Esophagus squamous epithelium (tissue), 5 donors: Measurements from ENCODE around the gene KCNQ1. TPM values are rescaled to one million over a fixed set of nuclear protein-coding genes. Genes with fewer than 3 reads are reported as not detected.

Experiments used
- DNase-seq: peaks from one replicate; lab custom pipeline; 2025; lab: John Stamatoyannopoulos, UW
- H3K27ac ChIP-seq, 4 donors: fragments of 200-600 bp; sonication (generic); one replicate each; pipeline ENCODE4 v1.5.1; 2016 to 2019; ENCODE audit warnings: mild to moderate bottlenecking in 1 of 4
- H3K27me3 ChIP-seq, 4 donors: fragments of 200-600 bp; sonication (generic); 1 replicate in 3 of 4; 2 replicates in 1 of 4; pipeline versions ENCODE4 v1.5.1 to v1.6.0; 2017 to 2021; ENCODE audit warnings: antibody characterized with exemption in 1 of 4
- H3K36me3 ChIP-seq, 3 donors: fragments of 200-600 bp; sonication (generic); one replicate each; pipeline ENCODE4 v1.5.1; 2016 to 2019
- H3K4me1 ChIP-seq, 3 donors: fragments of 200-600 bp; sonication (generic); one replicate each; pipeline ENCODE4 v1.5.1; 2017 to 2019
- H3K4me3 ChIP-seq, 4 donors: fragments of 200-600 bp; sonication (generic); 1 replicate in 3 of 4; 2 replicates in 1 of 4; pipeline ENCODE4 v1.5.1; 2016 to 2019; ENCODE audit warnings: mild to moderate bottlenecking in 2 of 4, moderate library complexity in 1 of 4
- H3K9me3 ChIP-seq, 3 donors: fragments of 200-600 bp; sonication (generic); one replicate each; pipeline ENCODE4 v1.5.1; 2016 to 2019
- POLR2A ChIP-seq, 4 donors: fragments of 450-650 bp; IDR thresholded peaks; one replicate each; pipeline ENCODE4 v1.6.1; 2017; ENCODE audit warnings: antibody characterized with exemption in 4 of 4, mild to moderate bottlenecking in 4 of 4, moderate library complexity in 3 of 4
- WGBS, 2 donors: methylation state at CpG; one replicate each; pipeline ENCODE4 v1.1.5; 2018; 5-methylcytosine and 5-hydroxymethylcytosine counted together
- intact Hi-C: fragments of 100-400 bp; cut with DNase I; formaldehyde crosslinking; loops from one replicate; pipeline ENCODE4 v1.15.0; 2022
- total RNA-seq, 4 donors: library from RNA; depleted of rRNA; stranded (reverse); fragments of >200 nt; gene quantifications; one replicate each; pipeline ENCODE4 v1.1.0, GENCODE V29; 2016
- TF ChIP-seq, protein P1 (sequence below), 6 experiments: fragments of 450-650 bp in 4 of 6; fragments of 200-600 bp in 2 of 6; sonication (generic) in 2 of 6; IDR thresholded peaks; one replicate each; pipeline ENCODE4 v1.5.1; 2016 to 2019; ENCODE audit warnings: antibody characterized with exemption in 6 of 6, mild to moderate bottlenecking in 4 of 6, moderate library complexity in 4 of 6
- donor health status: DM: yes; HTN: yes; CAD: no.

The KCNQ1 gene
- total RNA-seq, 4 donors from 2014 or later = 0.61 to 3.1 (median 0.72) TPM

DNA sequence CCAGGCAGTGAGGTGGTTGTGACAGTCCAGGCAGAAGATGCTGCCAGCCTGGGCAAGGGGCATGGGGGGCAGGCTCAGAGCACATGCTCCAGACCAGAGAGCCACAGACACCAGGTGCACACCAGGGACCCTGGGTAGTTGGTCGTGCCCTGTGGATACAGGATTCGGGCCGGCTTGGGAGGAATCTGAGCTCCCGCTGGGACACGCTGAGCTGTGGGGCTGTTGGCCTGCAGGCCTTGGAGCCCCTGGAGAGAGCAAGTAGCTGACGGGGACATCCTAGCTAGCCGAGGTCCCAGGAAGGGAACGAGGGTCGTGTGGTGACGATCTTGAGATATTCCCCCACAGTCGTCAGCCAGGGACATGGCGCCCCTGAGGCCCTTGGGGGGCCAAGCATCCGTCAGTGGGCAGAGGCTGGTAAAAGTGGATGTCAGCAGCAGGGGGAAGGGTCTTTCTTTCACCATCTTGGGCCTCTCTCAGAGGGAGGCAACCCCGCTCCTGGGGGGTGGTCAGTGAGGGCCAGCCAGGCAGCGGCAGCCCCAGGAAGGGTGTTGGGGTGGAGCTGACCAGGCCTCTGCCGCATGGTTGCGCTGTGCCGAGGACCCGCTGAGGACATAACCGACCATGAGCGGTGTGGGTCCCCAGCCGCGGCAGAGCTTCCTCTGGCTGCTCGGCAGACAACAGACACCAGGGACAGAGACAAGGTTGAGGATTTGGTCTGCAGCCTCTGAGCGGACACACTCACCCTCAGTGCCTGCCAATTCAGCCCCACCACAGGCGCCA, 396.8 kb downstream of the KCNQ1 start:
- intact Hi-C loops = no loop called here
- Histone ChIP-seq H3K9me3 (no peaks in the 10 kb centered on the region), H3K27ac (no peak overlapping the region), H3K4me3 (no peak overlapping the region), H3K27me3 (peaks cover 0 to 12% (median 0%) of the 10 kb centered on the region in 4 donors), H3K36me3 (no peaks in the 10 kb centered on the region), H3K4me1 (peaks cover 0 to 10% (median 3%) of the 10 kb centered on the region in 3 donors)
- no peak for DNase-seq
- TF ChIP-seq, protein P1, sequence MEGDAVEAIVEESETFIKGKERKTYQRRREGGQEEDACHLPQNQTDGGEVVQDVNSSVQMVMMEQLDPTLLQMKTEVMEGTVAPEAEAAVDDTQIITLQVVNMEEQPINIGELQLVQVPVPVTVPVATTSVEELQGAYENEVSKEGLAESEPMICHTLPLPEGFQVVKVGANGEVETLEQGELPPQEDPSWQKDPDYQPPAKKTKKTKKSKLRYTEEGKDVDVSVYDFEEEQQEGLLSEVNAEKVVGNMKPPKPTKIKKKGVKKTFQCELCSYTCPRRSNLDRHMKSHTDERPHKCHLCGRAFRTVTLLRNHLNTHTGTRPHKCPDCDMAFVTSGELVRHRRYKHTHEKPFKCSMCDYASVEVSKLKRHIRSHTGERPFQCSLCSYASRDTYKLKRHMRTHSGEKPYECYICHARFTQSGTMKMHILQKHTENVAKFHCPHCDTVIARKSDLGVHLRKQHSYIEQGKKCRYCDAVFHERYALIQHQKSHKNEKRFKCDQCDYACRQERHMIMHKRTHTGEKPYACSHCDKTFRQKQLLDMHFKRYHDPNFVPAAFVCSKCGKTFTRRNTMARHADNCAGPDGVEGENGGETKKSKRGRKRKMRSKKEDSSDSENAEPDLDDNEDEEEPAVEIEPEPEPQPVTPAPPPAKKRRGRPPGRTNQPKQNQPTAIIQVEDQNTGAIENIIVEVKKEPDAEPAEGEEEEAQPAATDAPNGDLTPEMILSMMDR (IDR thresholded peaks at IDR 0.05) = no peak
- no peak for TF ChIP-seq POLR2A (IDR thresholded peaks at IDR 0.05)
- whole genome bisulfite sequencing, 2 donors = 69 to 90% methylated on average over 3 to 7 of the region's 26 CpGs

DNA sequence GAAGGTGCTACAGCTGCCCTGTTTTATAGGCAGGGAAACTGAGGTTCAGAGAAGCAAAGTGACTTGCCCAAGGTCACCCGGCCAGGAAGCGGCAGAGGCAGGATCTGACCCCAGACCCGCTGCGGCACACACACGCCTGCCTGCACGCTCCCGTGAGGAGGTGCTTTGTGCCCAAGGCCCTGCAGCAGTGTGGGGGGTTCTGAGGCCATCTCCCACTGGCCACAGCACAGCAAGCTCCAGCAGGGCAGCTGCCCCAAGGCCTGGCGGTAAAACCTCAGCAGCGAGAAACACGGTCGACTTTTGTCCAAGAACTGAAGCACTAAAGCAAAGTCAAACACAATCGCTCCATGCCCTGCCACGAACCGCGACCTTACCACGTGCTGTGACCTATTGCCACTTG, 398.1 kb downstream of the KCNQ1 start:
- WGBS, 2 donors = 88 to 91% methylated on average over 7 to 11 of the region's 16 CpGs

DNA sequence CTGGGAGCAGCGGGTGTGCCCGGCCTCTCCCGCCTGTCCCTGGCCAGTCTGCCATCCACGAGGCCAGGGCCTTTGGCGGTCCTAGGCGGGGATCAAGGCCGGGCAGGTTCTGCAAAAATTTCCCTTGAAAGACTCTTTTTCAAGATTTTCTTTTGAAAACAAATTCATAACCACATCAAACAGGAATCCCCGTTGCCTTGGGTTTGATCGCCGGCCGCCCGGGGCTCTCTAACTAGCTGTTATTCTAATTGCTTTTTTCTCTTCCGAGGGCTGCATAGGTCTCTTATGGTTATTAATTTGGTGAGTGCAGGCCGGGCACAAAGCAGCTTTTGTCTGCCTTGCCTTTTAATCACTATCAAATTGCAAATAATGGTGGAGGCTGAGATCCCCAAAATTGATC, 398.7 kb downstream of the KCNQ1 start:
- WGBS, 2 donors = 69 to 75% methylated on average over 7 to 14 of the region's 14 CpGs
- DNase-seq = no peak
- no peaks in the 10 kb centered on the region for H3K27me3 ChIP-seq
- no peaks in the 10 kb centered on the region for H3K4me1 ChIP-seq
- no peak for TF ChIP-seq POLR2A (IDR thresholded peaks at IDR 0.05)
- TF ChIP-seq, protein P1 (IDR thresholded peaks at IDR 0.05) = no peak
- H3K36me3 ChIP-seq = no peaks in the 10 kb centered on the region
- H3K4me3 ChIP-seq = no peak overlapping the region
- intact Hi-C loops = no loop called here
- H3K9me3 ChIP-seq = no peaks in the 10 kb centered on the region
- no peak overlapping the region for H3K27ac ChIP-seq

More for the DNA sequence above, 398.1 kb downstream of the KCNQ1 start:
- no peak overlapping the region for H3K4me3 ChIP-seq
- no peaks in the 10 kb centered on the region for H3K9me3 ChIP-seq
- H3K4me1 ChIP-seq = no peaks in the 10 kb centered on the region
- TF ChIP-seq POLR2A (IDR thresholded peaks at IDR 0.05) = no peak
- TF ChIP-seq, protein P1 (IDR thresholded peaks at IDR 0.05) = no peak
- DNase-seq = no peak
- intact Hi-C loops = no loop called here
- no peak overlapping the region for H3K27ac ChIP-seq
- H3K27me3 ChIP-seq = peaks cover 0 to 2% (median 0%) of the 10 kb centered on the region in 4 donors
- H3K36me3 ChIP-seq = no peaks in the 10 kb centered on the region

DNA sequence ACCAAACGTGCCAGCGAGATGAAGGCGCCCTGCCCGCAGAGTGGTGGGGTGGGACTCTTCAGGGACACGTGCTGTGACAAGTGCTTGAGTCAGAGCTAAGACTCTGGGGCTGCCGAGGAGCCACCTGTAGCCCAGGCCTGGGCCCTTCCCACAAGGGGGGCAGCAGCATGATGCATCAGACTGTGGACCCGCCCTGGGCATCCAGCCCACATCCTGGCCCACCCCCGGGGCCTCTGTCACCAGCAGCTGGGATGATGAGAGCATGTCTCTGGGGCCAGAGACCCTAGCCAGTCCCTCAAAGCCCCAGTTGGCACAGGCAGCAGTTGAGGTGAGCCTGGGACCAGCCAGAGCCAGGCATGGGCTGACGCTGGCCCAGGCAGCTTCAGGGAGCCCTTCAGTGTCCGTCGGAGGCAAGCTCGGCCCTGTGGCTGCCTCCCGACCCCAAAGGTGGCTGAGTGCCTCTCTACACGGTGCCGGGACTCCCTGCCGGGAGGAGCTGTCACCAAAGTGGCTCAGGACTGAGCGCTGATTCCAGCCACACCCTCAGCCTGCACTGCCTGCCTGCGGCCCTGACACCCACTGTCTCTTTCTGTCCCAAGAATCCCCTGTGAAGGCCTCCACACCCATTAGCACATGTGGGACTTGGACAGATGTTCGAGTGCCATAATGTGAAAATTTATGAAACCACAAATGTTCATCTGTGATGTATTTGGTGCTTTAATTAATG, 399.5 kb downstream of the KCNQ1 start:
- no peak for TF ChIP-seq POLR2A (IDR thresholded peaks at IDR 0.05)
- TF ChIP-seq, protein P1 (IDR thresholded peaks at IDR 0.05) = no peak
- Histone ChIP-seq H3K27me3 (no peaks in the 10 kb centered on the region), H3K36me3 (no peaks in the 10 kb centered on the region), H3K4me3 (no peak overlapping the region), H3K27ac (no peak overlapping the region), H3K9me3 (no peaks in the 10 kb centered on the region), H3K4me1 (no peaks in the 10 kb centered on the region)
- no peak for DNase-seq
- intact Hi-C loops = no loop called here
- WGBS, 2 donors = 54 to 78% methylated on average over 4 to 8 of the region's 19 CpGs

DNA sequence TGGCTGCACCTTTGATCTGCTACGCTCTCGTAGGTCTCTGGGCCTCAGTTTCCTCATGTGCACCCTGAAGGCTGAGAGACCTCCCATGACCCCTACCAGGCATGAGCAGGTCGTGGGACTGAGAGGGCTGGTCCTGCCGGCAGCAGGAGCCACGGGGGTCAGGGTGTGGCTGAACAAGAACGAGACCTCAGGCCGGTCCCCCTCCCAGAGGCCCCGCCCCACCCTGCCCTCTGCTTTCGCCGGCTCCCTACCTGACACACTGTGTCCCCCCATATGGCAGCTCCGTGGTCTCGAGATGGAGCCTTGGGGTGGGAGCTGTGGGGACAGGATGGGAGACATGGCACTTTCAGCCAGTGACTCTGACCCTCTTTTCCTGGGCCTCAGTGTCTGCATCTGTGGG, 400.2 kb downstream of the KCNQ1 start:
- no peaks in the 10 kb centered on the region for H3K4me1 ChIP-seq
- H3K27me3 ChIP-seq = peaks cover 0 to 3% (median 0%) of the 10 kb centered on the region in 4 donors
- 84% methylated on average over 4 of the region's 12 CpGs; no CpG with 5 or more reads in 1 of the 2 donors for WGBS, 2 donors
- H3K9me3 ChIP-seq = no peaks in the 10 kb centered on the region
- no peak overlapping the region for H3K27ac ChIP-seq
- intact Hi-C loops = no loop called here
- no peaks in the 10 kb centered on the region for H3K36me3 ChIP-seq
- no peak for DNase-seq
- TF ChIP-seq POLR2A (IDR thresholded peaks at IDR 0.05) = no peak
- TF ChIP-seq, protein P1 (IDR thresholded peaks at IDR 0.05) = no peak
- no peak overlapping the region for H3K4me3 ChIP-seq
